ENCODE measurements around the gene MRRF.

- TF ChIP-seq ZBTB21 (CRISPR knock-in tag; IDR thresholded peaks at IDR 0.05; ENCODE audit: borderline replicate concordance) (no peak), IRF1 (CRISPR knock-in tag; IDR thresholded peaks at IDR 0.05) (no peak), JUN (CRISPR knock-in tag; IDR thresholded peaks at IDR 0.05) (no peak), NR2C2 (CRISPR knock-in tag; IDR thresholded peaks at IDR 0.05) (no peak), TEAD4 (CRISPR knock-in tag; IDR thresholded peaks at IDR 0.05) (no peak), CREM (CRISPR knock-in tag; IDR thresholded peaks at IDR 0.05) (no peak), ELF4 (CRISPR knock-in tag; IDR thresholded peaks at IDR 0.05; ENCODE audit: low read depth) (no peak), TEAD1 (CRISPR knock-in tag; IDR thresholded peaks at IDR 0.05) (no peak)
Measured at GRCh38 chr9:122248448-122248865, 16.2 kb upstream of the MRRF start.
